HG02798 (cell line): Measurements from ENCODE around the gene CYTL1.
"Not testable (repeated sequence)": the region's sequence is repeated elsewhere in the genome, so short reads cannot be mapped to it uniquely, and the experiment has no call there.

Source experiments
- ATAC-seq: cut with Tn5 transposase; IDR thresholded peaks from one replicate; pipeline ENCODE4 v1.9.1; 2021; ENCODE audit warnings: mild to moderate bottlenecking; ENCODE audit not compliant: unreplicated experiment, poor library complexity

CYTL1 gene

DNA sequence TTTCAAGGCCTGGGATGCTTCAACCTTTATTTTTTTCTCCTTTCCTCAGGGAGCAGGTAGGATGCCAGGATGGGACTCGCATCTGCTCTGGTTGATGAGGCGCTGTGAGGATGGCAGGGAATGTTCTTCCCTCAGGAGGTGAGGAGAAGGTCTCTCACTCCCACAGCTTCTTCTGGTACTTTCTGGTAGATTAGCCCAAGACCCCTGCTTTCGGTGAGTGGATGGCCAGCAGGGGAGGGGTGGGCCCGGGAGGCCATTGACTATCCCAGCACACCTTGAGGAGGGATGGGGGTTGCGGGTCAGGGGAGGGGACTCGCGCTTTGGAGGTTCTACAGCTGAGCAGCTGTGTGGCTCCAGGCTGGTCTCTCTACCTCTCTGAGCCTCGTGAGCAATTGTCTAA is 14.8 kb downstream of the CYTL1 start:
- ATAC-seq: no peak

DNA sequence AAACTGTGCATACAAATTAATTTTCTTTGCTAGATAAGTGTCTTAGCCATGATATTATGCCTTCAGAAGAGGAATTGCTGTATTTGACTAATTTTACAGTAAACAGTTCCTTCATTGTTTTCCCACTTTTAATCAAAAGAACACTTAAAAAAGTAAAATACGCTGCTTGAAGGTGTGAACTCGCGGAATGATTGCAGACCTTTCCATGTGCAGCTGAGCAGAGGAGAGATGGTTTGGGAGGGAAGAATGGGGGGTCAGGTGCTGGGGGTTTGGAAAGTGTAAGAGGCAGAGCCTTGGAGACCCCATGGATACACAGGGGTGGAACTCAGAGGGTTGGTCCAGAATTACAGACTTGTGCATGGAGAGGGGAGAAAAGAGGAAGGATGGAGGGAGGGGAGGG is 15.3 kb downstream of the CYTL1 start:
- ATAC-seq: no peak

DNA sequence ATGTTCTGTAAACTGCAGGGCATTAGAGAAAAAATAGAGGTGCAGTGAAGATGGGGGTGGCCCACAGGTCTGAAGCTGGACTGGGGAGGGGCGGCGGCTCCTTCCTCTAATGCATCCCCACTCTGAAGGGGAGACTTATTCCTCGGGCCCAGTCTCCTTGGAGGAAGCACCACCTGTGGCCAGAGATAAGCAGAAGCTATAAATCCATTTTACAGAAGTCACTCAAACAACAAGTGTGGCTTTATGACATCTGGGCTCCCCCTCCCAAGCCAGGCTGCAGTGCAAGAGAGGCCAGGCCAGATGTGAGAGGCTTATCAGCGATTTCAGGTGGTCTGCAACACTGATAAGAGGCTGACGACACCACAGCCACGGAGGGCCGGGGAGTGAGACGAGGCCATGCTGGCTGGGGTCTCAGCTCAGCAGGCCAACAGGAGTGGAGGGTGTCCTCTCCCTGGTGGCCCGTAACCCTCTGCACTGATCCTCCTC is 15.8 kb downstream of the CYTL1 start:
- no peak for ATAC-seq

DNA sequence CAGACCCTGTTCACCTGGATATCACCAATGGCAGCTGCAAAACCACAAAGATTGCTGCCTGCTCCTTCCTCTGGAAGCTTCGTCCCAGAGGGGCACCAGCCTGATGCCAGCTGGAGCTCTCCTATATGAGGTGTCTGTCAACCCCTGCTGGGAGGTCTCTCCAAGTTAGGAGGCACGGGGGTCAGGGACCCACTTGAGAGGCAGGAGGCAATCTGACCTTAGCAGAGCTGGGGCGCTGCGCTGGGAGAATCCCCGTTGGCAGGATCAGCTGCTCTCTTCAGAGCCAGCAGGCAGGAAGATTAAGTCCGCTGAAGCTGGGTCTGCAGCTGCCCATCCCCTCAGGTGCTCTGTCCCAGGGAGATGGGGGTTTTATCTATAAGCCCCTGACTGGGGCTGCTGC is 17.6 kb downstream of the CYTL1 start:
- ATAC-seq: not testable (repeated sequence)

DNA sequence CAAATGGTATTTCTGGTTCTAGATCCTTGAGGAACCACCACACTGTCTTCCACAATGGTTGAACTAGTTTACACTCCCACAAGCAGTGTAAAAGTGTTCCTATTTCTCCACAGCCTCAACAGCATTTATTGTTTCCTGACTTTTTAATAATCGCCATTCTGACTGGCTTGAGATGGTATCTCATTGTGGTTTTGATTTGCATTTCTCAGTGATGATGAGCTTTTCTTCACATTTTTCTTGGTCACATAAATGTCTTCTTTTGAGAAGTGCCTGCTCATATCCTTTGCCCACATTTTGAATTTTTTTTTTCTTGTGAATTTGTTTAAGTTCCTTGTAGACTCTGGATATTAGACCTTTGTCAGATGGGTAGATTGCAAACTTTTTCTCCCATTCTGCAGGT is 22.3 kb downstream of the CYTL1 start:
- not testable (repeated sequence) for ATAC-seq

DNA sequence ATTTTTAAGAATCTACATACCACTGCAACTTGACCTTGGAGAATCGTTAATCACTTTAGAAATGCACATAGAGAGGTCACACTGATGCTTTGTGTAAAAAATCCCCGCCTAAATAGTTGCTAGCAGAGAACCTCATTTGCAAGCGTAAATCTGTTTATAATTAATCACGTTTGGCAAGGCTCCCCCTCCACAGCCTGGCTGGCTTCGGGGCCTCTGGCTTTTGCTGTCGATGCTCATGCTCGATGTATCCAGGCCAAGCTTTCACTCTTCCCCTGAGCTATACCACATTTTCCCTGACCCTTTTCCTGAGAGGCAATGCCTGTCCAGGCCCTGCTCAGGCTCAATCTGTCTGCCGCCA is 23.4 kb downstream of the CYTL1 start:
- ATAC-seq: no peak

DNA sequence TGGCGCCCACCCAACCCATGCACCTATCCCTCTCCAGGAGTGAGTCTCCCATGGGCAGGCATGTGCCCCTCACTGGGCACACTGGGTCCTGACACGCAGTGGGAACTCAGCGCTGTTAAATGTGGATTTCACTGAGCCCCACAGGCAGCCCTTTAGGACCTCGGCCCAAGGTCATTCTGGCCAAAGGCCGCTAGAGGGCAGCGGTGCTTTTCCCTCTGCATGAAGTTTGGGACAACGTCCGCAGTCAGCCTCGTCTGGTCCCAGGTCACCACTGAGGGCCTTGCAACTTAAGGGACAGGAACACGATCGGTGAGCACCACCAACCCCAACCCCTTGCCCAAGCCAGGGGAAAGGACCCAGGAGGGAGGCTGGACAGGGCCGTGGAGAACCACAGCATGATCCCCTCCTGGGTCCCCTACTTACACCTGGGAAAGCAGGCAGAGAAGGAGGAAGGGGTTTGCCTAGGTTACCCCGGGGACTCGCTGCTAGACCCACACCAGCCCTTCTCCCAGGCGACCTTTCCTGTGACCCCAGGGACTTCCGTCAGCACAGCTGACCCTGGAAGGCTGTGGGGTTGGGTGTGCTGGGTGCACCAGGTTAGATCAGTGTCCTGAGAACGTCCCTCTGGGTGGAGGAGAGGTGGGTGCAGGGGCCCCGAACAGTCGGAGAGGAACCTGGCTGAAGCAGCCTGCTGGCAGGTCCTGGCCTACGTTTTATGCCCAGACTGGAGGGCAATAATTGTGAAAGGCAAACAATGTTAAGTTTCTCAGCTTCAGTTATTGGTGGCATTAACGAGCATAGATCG is 24.0 kb downstream of the CYTL1 start:
- ATAC-seq: peak; percentile 69

DNA sequence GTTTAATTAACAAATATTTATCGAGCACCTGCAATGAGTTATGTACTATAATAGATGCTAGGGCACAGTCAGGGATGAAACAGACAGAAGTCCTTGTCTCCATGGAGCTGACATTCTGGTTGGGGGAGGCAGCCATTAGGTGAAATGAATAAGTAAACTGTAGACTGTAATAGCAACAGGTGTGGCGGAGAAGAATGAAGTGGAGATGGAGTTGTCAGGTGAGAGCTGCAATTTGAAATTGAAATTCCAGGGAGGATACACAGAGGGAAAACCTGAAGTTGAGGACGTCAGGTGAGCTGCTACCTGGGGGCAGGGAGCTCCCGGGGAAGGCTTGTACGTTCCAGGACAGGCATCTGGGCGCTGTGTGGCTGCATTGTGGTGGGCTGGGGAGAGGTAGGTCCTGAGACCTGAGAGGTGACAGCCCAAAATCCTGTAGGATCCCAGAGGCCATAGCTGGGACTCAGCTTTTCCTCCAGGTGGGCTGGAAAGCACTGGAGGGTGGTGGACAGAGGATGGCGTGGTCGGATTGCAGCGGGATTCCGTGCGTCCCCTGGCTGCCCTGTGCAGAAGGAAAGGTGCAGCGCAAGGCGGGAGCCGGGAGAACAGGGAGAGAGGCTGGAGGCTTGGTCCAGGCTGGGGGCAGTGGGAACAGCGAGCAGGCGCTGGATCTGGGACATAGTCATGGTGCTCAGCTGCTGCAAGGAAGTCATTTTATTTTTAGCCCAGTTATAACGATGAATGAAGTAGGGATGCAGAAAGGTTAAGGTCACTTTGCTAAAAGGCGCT is 24.8 kb downstream of the CYTL1 start:
- no peak for ATAC-seq

DNA sequence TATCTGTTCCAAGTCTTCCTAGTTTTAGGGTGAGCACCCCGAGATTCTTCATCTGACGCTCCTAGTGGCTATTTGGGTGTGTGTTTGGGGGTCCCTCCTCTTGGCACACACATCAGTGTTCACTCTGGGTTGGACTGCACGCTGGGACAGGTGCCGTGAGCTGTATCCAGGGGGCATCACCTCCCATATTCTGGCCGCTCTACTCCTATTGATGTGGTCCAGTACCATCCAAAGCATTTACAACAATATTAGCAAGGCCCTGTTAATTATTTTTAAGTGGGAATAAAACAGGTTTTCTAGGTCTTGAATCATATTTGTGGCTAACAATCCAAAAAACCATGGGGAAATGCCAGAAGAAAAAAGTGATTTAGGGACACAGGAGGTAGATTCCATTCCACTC is 26.4 kb downstream of the CYTL1 start:
- ATAC-seq: no peak

DNA sequence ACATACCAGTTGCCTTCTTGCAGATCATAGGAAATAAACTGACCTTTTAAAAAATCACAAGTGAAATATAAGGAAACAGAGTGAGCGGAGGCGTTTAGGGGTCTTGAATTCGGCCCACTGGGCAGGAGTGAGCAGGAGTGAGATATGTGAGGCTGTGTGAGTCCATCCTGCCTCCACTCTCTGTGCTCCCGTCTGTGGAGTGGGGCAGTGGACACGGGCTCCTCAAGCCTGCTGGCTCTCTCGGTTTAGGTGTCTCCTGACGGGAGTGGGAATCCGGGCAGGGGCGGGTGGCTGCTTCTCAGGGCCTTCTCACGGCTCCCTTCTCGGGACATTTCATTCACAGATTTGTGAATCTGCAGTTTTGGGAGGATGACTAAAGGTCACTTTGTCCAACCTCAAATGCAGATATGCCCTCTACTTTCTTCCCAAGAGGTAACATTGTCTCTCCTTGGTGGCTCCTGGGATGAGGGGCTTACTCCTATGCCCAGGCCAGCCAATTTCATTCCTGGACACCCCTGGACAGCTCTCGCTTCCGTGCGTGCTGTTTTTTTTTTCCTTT is 27.6 kb downstream of the CYTL1 start:
- ATAC-seq: no peak

DNA sequence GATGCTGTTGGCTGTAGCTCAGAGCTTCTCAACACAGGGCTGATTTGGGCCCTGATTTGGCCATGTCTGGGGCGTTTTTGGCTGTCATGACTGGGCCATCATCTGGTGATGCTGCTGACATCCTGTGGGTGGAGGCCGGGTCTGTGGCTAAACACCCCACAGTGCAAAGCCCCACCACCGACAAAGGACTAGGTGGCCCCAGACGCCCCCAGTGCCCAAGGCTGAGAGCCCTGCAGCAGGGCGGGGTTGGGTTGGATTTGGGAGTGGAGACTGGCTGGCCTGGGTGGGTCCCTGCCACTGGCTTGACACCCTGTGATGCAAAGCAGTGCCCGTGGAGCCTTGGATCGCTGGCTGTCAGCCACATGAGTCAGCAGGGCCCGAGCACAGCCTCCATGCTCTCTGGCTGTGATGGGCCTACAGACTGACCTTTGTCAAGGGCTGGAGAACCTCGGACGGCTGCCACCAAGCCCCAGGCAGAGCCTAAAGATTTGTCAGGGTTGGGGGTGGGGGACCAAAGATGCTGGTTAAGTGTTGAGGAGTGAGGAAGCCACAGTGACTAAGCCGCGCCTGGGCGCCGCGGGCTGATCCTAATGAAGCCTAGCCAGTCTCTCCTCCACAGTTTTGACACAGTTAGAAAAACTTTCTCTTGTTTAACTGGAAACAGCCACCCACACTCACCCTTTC is 28.3 kb downstream of the CYTL1 start:
- no peak for ATAC-seq

DNA sequence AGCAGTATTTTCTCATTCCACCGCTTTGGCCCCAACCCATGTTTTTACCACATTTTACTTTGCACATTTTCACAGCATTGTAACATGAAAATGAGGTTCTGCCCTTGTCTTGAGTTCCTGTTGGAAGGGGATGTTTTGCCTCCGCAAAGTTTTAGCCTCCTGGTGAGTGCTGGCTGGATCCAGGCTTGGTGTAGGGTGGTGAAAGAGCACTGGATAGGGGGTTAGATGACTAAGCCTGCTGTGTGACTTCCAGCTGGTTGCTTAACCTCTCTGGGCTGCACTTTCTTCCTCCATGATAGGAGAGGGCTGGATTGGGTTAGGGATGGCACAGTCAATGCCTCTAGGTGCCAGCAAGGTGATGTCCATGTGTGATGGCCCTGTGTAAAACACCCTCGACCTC is 28.9 kb downstream of the CYTL1 start:
- no peak for ATAC-seq

DNA sequence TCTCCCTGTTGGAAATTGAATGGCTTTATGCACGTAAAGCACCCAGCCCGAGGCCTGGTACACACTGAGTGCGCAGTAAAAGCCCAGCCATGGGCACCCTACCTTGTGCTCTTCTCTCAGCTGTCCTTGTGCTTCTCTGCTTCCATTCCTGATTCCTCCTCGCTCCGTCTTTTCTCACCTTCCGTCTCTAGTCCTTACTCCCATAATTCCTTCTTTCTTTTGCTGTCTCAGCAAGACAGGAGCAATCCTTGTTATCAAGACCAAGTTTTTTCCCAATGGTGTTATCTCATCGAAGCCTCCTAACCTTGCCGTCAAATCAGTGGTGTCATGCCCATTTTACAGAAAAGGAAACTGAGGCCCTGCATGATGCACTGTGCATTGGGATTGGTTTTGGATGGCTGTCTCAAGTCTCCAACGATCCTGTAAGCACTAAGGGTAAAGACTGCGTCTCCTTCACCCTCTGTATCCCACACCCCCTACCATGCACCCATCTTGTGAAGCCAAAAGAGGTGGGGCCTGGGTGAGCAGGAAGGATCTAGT is 30.1 kb downstream of the CYTL1 start:
- ATAC-seq: no peak

DNA sequence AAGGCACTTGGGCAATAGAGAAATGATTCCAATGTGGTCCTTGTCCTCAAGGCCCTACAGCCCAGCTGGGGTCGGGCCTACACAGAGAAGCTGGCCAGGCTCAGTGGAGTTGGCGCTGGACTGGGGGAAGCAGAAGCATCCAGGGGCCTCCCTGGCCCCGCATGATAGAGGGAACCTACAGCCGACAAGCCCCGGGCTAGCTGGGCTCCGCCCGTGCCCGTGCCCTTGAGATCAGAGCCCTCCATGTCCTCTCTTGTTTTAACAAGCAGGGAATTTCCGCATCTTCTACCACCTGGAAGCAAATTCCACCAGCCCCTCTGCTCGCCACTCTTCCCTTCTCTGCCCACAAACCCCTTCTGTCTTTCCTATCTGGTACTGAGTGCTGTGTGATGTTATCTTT is 31.6 kb downstream of the CYTL1 start:
- ATAC-seq: no peak

DNA sequence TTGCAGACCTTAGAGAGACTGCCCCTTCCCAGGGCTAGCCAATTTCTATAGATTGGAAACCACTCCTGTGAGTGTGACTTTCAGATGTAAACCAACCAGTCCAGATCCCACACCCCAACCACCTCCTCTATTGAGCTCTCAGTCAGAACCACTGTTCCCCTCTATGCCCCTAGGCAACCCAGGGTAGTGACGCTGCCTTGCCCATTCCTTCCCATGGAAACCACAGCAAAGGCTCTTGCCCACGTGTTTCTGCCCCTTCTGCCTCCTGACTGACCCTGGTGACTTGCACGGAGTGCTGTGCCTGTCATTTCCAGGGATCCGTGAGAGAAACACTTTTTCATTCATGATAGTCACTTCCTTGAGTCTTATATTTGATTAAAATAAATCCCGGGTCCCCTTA is 32.4 kb downstream of the CYTL1 start:
- no peak for ATAC-seq

DNA sequence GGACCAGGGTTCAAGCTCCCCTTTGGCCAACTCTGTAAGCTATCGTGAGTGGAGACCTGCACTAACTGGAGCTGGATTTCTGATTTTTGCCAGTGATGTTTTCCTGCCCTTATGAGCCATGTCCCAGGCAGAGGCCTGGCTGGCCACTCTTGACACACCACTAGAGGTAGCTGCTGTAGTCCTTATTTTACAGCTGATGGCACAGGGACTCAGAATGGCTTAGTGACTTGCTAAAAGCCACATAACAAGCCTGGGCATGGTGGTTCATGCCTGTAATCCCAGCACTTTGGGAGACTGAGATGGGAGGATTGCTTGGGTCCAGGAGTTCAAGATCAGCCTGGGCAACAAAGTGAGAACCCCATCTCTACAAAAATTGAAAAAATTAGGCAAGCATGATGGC is 33.4 kb downstream of the CYTL1 start:
- no peak for ATAC-seq

DNA sequence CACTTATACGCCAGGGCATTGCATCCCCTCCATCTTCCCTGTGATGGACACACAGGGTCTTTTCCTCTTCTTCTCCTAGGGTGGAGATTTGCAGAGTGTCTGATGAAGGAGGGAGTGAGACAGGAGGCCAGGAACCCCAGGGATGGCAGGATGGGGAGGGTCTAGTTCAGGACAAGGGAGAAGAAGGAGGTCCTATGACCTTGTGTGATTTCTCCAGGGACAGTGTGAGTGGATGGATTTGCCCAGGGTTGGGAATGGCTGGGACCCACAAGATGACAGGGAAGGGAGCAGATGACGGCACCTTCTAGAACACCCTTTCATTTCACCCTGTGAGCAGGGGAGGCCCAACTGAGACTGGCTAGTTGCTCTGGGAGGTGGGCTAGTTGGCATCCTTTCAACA is 34.2 kb downstream of the CYTL1 start:
- no peak for ATAC-seq

DNA sequence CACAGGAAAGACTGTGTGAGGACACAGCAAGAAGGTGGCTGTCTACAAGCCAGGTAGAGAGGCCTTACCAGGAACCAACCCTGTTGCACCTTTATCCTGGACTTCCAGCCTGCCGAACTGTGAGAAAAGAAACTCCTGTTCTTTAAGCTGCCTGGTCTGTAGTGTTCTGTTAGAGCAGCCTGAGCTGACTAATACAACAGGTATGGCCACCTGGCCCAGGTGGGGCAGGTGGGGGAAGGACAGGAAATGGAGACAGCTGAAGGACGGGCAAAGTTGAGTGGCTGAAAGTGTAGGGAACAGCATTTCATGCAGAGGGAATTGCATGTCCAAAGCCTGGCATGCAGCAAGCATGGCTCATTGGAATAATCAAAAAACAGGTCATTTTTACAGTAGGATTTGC is 35.1 kb downstream of the CYTL1 start:
- ATAC-seq: no peak

DNA sequence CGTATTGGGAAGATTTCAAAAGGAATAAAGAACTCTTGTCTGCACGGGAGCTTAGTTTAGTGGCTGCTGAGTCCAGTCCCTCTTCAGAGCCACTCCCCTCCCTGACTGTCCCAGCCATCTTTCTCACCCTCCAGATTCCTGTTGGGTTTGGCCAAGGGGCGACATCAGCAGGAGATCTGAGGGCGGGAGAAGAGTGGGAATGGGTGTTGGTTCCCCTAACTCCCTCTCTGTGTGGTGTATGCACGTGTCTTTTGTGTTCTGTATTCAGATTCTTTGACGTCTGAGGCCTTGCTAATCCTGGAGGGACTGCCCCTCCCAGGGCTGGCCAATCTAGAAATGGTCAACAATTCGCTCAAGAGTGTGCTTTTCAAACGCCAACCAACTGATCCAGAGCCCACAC is 37.4 kb downstream of the CYTL1 start:
- no peak for ATAC-seq

DNA sequence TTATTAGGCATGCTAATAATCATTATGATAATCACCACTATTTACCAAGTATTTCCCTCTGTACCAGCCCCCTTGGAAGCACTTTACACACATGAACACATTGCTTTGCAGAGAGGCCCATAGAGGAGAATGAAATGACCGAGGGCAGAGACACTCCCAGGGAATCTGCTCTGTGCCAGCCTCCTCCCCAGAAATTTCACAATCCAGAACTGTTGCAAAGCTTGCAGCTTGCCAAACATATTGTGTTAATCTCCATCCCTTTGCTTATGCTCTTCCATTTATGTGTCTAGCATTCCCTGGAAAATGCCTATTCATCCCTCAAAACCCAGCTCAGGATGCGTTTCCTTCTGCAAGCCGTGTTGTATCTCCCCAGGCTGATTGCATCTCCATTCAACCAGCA is 37.8 kb downstream of the CYTL1 start:
- no peak for ATAC-seq
